HG03064 (cell line): ENCODE measurements around the gene TMEM187.
A peak's percentile ranks its signal among the peaks of the same experiment; 100 is the strongest.

ENCODE experiments used
- ATAC-seq: cut with Tn5 transposase; IDR thresholded peaks from one replicate; pipeline ENCODE4 v1.9.1; 2021; ENCODE audit warnings: low read depth; ENCODE audit not compliant: unreplicated experiment

The TMEM187 gene

DNA sequence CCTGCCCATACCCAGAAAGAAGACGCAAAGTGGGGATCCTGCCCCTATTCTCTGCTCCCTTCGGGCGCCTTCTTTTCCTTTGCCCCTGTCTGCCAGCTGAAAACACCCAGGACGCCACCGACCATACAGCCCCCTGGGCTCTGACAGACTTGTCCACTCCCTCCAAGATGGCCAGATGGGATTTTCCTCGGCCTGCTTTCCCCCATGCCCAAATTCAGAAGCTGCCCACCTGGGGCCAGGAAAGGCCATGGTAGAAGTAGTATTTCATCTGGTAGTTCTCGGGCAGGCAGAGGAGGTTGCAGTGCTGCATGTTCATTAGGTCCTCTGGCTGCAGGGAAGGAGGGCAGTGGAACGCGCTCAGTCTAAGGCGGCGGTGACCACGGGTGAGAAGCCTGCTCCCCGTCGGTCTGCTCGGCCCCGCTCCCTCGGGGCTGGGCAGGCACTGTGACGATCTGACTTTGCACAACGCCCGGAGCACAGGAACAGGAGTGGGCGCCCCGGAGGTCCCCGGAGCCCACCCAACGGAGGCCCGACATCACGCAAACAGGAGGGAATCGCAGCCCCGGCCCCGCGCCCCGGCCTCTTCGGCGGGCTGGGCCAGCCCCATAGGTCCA lies 38.3 kb upstream of the TMEM187 start:
- ATAC-seq: no peak

DNA sequence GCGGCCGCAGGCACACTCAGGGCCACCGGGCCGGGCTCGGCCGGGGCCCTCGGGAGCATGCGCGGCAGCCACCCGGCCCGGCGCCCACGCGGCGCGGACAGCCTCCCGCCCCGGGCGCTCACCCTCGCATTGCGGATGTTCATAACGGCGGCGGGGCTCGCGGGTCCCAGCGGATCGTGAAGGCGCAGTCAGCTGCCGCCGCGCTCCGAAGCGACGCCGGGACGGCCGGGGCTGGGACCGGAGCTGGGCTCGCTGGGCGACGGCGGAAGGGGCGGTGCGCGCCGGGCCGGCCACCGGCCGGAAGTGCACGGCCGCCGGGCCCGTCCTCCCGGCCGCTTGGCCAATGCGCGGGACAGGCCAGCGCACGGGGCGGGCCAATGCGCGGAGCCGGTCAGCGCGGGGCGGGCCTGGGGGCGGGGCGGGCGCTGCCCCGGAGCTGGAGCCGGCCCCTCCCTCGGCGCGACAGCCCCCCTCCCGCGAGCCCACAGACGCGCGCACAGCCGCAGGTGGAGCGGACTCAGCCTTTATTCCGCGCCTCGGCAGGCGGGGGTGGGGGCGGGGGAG lies 37.7 kb upstream of the TMEM187 start, which contains the start of gene NAA10:
Gene NAA10 (minus strand): TSS at position 276 of the 564 bp plus-strand sequence. CDS start 133 bp downstream, at position 143.
- ATAC-seq: peak; percentile 90

DNA sequence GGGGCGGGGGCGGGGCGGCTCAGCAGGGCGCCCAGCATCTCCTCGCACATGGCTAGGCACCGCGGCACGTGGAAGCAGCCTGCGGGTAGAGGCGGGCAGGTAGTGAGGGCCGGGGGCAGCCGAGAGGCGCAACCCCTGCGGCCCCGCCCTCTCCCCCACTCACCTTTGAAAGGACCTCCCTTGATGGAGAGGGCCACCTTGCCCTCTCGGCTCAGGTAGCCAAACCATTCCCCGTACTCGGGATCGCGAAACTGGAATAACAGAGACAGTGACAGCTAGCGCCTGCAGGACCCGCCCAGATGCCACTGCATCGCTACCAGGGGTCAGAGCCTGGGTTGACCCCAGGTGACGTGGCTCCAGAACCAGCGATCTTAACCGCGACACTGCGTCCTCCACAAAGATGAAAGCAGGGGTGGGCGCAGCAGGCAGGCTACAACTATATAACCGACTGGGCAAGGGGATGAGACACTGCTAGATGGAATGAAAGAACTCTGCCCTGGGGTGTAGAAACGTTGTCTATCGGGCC lies 37.2 kb upstream of the TMEM187 start:
- peak; percentile 17 for ATAC-seq

DNA sequence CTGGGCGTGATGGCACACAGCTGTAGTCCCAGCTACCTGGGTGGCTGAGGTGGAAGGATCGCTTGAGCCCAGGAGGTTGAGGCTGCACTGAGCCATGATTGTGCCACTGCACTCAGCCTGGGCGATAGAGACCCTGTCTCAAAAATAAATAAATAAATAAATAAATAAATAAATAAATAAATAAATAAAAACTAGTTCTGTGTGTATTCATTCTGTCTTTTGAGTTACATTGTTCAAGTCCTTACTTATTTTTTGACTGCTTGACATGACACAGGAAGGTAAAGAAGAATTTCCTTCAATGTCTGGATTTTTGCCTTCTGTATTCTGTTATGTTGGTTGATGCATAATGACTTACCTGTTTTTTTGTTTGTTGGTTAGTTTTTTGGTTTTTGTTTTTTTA lies 35.5 kb upstream of the TMEM187 start:
- no peak for ATAC-seq

DNA sequence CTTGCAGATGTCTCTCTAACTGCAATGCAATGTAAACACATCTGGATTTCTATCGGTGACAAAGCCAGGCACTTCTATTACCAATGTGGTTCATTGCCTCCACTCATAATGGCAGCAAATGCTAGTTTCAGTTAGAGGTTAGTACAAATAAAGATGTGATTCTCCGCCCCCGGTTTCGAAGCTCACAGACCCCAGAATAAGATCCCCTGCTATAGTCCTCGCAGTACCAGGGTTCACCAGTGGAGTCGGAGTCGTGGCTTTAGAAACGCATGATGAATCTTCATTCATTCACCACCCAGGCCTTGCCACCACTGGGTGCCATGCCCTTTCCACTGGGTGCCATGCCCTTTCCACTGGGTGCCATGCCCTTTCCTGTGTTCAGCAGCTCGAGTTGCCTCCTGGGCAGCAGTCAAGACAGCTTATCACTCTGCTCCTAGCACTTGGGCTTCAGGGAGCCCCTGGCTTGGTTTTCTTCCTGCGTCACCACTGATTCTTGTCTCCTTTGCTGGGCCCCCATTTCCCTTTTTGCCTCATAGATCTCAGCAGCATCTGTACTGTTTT lies 34.2 kb upstream of the TMEM187 start:
- ATAC-seq: no peak

DNA sequence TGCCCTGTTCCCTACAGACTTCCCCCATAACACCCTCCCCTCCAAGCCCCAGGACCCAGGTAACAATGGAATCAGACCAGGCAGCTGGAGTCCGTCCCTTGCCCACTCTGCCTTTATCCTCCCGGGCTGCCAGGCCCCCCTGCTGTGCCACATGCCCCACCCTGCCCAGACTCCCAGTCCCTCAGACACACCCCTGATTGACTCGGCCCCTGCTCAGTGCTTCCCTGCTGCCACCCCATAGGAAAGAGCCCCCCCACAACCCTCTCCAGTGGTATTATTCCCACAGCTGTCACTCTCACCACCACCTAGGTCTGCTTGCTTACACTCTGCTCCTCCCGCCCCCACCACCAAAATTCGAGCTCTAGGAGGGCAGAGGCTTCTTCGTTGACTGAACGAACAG lies 33.0 kb upstream of the TMEM187 start:
- ATAC-seq: no peak

DNA sequence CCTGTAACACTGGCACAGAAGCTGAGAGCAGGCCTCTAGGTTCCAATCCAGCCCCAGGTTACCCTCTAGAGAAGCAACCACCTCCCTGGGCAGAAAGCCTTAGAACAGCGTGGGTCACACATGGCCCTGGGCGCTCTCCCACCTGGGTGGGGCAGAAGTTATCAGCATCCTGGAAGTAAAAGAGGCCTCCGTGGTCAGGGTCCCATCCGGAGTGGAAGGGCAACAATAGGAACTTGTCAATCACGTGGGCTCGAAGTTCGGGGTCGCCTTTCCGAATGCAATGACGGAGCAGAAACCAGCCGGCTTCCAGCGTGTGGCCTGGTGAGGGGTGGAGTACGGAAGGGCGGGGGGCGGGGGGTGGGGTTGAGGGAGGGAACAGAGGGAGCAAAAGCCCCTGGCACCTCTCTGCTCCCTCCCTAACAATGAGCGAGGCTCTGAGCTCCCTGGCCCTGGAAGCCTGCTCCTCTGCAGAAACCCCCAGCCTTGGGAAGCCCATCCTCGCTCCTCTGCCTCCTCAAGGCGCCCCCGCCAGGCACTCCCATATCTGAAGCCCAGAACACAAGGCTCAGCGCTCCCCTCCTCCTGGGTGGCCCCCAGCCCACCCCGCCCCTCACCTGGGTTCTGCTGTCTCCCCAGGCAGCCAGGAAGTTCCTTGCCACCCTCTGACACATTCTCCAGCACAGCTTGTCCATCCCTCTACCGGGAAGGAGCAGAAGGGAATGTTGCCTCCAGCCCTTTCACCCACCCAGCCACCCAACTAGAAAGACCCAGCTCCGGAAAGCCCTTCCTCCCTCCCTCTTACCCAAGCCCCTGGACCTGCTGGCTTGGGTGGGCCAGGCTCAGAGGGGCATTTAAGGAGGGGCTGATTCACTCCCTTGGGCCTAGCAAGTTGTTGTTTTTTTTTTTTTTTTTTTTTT lies 31.0 kb upstream of the TMEM187 start:
- no peak for ATAC-seq

DNA sequence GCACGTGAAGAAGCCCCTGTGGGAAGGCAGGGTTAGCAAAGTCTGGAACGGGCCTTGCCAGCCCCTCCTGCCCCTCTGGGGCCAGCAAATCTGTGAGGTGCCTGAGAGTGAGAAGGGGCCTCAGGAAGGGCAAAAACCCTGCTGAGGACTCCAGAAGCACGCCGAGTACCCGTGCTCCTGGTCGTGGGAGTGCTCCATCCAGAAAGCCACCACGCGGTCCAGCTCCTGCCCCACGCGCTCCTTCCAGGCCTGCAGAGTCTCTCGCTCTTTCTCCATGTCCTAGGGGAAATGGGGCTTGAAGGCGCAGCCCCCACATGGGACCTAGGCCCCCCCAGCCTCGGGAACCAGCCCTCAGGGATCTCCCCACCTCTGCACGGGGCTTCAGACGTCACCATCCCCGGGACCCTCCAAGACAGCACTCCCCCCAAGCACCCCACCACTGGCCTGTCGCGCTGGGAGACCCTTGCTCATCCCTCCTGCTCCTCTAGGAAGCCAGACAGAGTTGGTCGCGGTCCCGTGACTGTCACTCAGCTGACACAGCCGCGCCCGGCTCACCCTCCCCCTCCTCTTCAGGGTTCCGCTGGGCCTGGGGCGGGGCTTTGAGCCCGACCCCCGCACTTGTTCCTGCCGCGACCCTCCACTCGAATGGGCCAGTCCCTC lies 28.3 kb upstream of the TMEM187 start, which contains the start of gene RENBP:
Gene RENBP (minus strand): TSS at position 504 of the 660 bp plus-strand sequence. CDS start 33 bp downstream, at position 471.
- no peak for ATAC-seq

DNA sequence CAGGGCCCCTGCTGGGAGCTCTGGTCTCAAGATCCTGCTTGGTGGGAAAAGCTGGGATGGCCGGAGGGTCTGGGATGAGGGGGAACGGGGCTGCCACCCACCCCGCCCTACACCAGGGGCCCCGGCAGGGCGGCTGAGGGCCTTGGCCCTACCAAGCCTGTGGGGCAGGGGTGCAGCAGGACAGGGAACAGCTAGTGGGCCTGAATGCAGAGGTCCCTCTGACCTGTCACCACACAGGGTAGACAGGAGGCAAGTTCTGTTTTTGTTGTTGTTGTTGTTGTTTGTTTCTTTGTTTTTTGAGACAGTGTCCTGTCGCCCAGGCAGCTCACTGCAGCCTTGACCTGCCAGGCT lies 27.8 kb upstream of the TMEM187 start:
- ATAC-seq: no peak

DNA sequence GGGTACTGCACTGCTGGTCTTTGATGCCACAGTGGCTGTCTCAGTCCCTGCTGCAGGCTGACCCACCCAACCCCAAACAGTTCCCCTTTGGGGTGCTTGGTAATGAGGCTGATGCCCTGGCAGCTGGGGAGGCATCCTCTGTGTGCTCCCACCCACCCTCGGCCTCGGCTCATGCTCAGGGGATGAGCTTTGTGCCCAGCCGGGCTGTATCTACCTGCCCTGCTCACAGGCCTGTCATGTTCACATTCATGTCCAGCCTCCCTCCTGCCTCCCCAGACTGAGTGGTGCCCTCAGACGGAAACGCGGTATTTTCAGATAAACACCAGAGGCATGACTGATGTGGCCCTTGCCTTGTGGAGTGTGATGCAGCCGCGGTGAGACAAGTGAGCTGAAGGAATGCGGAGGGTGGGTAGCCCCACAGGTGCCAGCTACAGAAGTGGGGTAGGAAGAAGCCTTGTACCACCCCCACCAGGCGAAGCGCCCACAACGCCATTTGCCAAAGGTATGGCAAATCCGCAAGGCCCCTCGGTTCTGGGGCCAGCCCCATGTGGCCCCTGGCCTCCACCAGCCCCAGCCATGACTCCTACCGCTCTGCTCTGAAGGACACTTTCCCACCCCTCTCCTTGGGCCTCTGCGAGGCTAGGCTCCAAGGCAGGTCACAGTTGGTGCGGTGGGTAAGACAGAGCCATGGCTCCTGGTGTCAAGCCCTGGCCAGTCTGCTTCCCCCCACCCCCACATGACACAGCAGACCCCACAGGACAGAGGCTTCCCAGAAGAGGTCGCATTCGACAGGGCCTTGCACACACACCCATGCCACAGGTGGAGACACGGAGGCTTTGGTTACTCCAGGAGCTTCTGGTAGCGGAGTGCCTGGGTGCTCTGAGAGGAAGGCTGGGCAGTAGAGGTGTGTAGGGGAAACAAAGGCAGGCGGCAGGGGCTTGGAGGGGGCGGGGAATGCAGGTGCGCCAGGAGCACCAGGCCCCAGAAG lies 26.3 kb upstream of the TMEM187 start:
- no peak for ATAC-seq

DNA sequence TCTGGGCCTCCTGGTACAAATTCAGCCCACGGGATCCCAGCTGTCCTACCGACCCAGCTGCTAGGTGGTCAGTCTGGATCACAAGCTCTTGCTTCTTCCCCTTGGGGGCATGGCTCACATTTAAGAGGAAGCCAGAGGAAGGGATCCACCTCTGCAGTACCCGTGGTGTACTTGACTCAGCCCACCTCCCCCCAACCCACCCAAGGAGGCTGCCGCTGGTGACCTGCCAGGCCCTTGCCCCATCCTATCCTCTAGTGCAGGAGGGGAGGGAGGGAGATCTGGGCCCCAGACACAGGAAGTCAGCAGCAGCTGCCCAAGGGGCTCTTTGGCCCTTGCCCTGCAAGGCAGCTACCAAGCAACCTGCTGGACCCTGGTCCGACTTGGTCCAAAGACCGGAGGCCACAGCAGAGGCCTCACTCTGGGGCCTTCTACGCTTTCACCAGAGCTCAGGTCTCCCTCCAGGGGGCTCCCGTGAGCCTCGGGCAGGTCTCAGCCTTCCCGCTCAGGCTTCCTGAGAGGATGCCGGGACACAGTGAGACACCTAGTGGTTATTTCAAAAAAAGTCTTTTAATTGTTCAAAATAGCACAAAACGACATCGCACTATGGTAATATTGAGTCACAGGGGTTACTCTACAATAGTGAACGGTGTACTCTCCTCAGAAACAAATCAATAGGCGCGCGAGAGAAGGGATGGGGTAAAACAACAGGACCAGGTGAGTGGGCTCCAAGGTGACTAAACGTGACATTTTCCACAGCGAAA lies 25.4 kb upstream of the TMEM187 start:
- peak; percentile 70 for ATAC-seq

DNA sequence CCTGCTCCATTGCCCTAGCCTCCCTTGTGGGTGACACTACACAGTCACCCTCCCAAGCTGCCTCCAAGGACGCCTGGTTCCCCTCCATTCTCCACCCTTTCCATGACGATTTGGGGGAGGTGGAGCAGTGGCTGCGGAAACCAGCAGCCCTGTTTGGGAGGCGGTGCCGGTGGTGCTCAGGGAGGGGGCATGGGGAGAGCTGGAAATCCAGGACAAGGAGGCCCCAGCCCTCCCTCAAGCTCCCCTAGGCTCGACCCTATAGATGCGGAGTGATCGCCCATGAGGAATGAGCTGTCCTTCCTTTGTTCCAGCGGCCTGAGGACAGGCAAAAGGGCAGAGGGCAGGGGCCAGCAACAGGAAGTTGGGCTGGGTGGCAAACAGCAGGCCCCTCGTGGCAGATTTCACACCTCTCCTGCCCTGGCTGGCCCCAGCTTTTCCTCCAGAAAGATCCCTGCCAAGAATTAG lies 24.5 kb upstream of the TMEM187 start:
- ATAC-seq: no peak

DNA sequence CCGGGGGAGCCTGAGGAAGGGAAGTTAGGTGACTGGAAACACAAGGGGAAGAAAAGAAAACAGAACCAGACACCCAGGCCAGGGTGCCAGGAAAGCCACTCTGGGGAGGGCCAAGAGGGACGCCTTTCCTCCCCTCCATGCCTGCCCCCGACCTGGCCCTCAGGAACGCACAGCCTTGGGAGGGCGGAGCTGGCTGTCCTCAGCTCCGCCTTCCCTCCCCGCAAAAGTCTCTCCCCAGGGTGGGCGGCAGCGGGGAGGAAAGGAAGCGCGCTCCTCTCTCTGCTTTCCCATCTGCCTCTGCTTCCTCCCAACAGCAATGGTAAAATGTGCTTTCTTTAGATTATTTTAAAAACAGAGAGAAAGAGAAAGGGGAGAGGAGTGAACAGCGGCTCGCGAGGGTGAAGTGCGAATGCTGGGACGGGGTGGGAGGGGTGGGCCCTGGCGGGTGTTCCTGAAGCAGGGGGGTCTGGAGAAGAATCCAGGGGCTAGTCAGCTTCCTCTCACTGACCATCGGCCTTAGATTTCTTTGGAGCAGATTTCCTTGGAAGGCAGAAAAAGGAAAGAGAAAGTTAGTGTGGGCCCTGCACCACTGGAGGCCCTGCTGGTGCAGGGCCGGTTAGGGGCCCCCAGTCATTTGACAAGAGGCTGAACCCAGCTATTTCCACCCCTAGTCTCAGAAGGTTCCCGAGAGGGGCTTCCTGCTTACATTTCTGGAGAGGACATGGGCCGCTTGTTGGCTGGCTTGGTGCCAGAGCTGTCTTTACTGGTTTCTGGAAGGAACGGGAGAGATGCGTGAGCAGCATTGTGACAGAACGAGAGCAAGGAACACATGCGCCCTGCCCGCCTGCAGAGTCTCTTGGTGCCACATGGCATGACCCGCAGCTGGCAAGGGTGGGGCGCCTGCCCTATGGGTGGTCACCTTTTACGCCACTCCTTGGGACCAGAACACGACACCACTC lies 23.4 kb upstream of the TMEM187 start:
- ATAC-seq: no peak

DNA sequence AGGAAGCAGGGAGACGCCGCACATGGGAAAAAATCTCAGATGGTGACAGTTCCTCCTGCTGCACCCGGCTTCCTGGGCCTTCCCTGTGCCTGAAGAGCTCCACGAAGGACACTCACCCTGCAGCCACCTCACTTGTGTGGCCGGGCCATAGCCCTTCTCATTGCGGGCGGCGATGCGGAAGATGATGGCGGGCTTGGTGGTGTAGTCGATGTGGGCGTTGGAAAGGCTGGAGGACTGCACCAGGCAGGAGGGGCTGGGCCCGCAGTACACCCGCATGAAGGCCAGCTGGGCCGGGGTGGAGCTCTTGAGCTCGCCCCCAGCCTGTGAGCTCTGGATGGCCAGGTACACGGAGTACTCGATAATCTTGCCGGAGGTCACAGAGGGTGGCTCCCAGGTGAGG lies 22.4 kb upstream of the TMEM187 start:
- no peak for ATAC-seq

DNA sequence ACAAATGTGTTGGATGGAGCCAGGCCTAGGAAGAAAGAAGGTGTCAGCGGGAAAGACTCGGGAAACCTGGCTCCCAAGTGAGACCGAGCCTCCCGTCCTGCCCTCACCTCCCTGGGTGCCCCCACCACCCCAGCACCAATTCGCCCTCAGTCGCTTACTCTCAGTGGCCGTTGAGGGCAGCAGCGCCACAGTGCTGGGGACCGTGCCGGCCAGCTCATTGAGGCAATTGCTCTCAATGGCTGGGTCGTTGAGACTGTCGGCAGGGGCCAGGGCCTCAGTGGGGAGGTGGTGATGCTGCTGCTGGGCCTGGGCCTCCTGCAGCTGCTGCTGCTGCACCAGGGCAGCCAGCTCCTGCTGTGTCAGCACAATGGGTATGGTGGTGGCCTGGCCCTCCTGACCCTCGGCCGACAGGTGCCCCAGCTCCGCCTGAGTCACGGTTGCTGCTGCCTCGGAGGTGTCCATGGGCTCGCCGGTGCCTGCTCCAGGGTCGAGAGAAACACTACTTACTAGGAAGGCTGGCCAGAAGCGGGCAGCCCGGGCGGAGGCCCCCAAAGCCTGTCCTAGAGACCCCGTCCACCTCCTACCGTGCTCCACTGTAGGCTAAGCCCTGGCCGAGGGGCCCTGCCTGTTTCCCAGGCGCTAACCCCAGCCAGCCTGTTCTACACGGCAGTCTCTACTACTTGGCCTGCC lies 20.7 kb upstream of the TMEM187 start:
- no peak for ATAC-seq

DNA sequence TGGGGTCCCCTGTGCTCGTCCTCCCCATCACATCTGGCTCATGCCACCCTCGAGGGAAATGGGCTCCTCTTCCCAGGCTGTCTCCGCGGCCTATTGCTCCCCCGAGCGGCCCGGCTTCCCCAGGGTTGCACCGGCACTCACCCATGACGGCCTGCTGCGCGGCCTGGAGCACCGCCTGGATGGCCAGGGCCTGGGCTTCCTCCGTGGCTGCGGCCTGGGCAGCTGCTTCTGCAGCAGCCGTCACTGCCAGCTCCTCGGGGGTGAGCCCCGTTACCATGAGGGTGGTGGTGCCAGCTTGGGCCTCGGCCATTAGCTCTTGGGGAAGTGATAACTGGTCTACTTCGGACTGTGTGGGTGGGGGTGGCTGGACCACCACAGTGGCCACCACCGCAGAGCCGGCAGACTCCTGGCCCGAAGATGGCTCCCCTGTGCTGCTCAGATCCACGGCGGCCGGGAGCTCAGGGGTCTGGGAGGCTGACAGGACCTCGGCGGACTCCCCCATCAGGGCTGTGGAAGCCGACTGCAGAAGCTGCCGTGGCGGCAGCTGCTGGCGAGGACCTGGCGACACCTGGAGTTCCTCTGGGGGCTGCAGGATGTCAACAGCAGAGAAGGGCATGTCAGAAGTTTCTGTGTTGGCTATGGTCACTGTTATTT lies 20.1 kb upstream of the TMEM187 start:
- no peak for ATAC-seq
